Stimulated activated CD8-positive, alpha-beta memory T cell treated with anti-CD3 and anti-CD28 coated beads, Interleukin-4, amount 100 ng/mL, for 4 hours (primary cell): ENCODE measurements around the gene TSPAN14.
"Not testable (repeated sequence)": the region's sequence is repeated elsewhere in the genome, so short reads cannot be mapped to it uniquely, and the experiment has no call there.

ENCODE experiments used
- DNase-seq, 2 donors: peaks; one replicate each; pipeline ENCODE4 v3.0.0-alpha.2; 2020; ENCODE audit warnings: low read depth in 2 of 2, low spot score in 1 of 2

TSPAN14 gene

DNA sequence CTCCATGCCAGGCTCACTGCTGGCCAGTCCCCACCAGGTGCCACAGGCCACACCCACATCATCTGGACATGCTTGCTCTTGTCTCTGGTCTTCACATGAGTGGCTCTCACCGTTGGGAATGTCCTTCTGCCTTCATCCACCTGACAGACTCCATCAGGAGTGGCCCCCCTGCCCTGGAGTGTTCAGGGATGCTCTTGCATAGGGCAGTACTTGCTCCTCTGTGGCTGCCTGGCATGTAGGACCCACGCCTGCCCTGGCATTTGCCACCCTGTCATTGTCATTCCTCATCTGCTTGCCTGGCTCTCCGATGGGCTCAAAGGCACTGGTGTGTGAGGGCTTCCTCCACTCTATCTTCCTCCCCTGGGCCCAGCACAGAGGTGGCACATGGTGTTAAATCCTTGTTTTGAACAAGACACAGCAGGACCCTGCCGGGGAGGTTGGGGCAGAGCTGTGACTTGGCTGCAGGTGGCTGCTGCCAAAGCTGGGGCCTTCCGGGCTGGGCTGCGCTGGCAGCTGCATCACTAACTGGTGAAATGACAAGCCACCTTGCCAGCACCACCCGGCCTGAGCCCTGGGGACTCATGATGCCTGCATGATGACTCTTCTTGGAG, 85.4 kb downstream of the TSPAN14 start:
- no peak for DNase-seq

DNA sequence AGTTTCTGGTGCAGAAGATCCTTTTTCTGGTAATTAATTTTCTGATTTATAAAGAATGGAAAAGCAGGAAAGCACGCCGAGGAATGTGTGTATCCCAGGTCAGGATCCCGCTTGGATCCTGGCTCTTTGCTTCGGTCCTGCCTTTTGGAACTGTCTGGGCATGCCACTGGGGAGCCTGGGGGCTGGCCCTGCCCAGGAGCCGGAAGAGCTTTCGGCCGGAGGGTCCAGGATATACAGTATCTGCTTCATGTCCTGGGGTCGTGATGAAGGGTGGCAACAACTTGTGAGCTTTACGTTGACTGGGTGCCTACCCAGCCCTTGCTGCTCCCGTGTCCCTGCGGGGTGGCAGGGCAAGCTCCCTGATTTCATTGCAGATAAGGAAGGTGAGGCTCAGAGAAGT, 86.0 kb downstream of the TSPAN14 start:
- DNase-seq = no peak

GRCh38 chr10:80540618-80540980, 86.5 kb downstream of the TSPAN14 start:
- no peak for DNase-seq

GRCh38 chr10:80540981-80541750, 87.1 kb downstream of the TSPAN14 start:
- no peak for DNase-seq

DNA sequence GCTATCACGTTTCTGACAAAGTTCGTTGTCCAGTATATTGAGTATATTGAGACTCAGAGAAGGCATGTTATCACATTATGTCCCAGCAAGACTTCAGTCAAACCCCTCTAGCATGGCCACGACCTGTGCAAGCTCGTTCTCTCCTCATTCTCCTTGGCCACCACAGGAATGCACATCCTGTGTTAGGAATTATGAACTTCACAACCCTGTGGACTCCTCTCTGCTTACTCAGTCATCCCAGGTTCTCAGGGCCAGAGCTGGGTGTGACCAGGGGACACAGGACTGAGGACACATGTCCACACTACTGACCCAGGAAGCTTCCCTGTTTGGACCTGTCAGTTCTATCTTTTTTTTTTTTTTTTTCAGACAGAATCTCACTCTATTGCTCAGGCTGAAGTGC, 87.9 kb downstream of the TSPAN14 start:
- no peak for DNase-seq

DNA sequence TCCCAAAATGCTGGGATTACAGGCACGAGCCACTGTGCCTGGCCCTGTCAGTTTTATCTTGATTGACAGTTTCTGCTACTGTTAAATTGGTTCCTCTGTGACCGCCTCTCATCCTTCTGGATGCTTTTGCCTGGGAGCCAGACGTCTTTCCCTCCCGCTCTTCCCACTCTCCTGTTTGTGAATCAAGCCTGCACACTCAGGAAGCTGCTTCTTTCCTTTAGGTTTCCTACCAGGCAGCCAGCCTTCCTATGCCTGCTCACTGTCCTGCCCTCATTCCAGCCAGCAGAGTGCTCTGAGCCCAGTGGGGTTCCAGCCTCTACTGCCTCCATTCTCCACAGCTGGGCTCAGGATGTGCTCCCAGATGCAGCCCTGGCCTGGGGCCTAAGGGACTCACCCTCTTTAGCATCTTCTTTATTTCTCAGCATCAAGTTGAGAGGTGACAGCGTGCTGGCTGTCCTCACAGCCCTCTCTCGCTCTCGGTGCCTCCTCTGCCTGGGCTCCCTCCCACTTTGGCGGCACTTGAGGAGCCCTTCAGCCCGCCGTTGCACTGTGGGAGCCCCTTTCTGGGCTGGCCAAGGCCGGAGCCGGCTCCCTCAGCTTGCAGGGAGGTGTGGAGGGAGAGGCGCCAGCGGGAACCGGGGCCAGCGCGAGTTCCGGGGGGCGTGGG, 88.7 kb downstream of the TSPAN14 start:
- no peak for DNase-seq

DNA sequence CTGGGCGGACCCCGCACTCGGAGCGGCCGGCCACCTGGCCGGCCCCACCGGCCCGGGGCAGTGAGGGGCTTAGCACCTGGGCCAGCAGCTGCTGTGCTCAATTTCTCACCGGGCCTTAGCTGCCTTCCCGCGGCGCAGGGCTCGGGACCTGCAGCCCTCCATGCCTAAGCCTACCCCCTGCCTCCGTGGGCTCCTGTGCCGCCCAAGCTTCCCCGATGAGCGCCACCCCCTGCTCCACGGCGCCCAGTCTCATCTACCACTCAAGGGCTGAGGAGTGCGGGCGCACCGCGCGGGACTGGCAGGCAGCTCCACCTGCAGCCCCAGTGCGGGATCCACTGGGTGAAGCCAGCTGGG, 89.2 kb downstream of the TSPAN14 start:
- not testable (repeated sequence) for DNase-seq

DNA sequence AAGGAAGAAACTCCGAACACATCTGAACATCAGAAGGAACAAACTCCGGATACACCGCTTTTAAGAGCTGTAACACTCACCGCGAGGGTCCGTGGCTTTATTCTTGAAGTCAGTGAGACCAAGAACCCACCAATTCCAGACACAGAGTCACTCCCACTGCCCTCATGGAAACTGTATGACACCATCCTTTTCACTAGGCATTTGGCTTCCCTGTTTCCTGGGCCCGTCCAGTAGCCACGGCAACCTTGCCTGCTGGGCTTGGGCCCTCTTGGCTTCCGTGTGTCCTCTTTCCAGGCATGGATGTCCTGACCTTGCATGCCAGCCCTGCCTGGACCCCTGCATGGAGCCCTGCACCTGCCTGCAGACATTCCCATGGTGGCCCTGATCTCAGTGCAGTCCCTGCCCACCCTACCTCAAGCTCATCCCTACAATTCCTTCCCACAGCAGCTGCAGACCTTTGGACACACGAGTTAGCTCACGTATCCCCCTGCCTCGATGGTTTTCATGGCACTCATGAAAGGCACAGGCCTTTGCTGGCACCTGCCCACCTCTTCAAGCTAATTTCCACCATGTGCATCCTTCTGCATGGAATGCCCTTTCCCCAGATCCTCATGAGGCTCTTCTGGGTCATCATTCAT, 90.3 kb downstream of the TSPAN14 start:
- no peak for DNase-seq

- DNase-seq = no peak
These were observed 91.3 kb downstream of the TSPAN14 start for GRCh38 chr10:80545258-80545881.

DNA sequence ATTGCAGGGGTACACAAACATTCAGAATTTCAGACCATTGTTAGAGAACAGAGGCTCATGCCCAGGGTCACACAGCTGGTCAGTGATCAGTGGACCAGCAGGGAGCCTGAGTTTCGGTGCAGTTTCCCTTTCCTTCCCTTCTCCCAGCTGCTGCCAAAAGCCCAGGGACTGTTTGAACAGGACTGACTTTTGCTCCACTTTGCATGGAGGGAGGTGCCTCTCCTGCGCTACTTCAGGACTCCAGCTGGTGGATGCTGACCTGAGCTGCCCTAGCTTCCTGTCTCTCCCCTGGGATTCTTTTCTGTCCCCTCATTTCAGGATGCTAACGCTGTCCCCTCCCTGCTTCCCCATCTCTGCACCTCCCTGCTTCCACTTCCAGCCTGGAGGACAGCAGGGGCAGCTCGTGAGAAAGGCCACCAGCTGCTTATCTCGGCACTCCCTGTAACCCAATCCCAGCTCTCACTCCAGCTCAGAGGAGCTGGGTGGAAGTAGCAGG, 98.1 kb downstream of the TSPAN14 start:
- no peak for DNase-seq

DNA sequence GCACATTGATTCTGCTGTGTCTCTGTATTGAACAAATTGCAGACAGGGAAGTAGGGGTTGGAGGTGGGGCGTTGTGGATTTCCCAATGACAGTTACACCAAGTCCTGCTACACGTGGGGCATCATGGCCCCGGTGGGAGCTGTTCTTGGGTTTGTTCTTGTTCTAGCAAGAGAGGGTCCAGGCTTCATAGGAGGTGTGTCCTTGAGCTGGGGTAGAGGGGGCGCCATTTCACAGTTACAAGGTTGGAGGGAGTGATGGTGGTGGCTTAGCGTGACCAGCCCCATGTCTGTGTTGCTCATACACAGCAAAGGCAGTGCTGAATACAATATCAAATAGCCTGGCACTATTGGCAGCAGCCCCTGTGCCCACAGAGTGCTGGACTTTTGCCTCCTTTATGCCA, 99.3 kb downstream of the TSPAN14 start:
- no peak for DNase-seq

GRCh38 chr10:80554050-80554449, 99.9 kb downstream of the TSPAN14 start:
- DNase-seq = no peak

- DNase-seq = no peak
These were observed 101.3 kb downstream of the TSPAN14 start for GRCh38 chr10:80555415-80555814.

GRCh38 chr10:80561950-80562349, 107.8 kb downstream of the TSPAN14 start:
- DNase-seq = no peak

GRCh38 chr10:80567292-80567691, 113.2 kb downstream of the TSPAN14 start:
- no peak for DNase-seq

DNA sequence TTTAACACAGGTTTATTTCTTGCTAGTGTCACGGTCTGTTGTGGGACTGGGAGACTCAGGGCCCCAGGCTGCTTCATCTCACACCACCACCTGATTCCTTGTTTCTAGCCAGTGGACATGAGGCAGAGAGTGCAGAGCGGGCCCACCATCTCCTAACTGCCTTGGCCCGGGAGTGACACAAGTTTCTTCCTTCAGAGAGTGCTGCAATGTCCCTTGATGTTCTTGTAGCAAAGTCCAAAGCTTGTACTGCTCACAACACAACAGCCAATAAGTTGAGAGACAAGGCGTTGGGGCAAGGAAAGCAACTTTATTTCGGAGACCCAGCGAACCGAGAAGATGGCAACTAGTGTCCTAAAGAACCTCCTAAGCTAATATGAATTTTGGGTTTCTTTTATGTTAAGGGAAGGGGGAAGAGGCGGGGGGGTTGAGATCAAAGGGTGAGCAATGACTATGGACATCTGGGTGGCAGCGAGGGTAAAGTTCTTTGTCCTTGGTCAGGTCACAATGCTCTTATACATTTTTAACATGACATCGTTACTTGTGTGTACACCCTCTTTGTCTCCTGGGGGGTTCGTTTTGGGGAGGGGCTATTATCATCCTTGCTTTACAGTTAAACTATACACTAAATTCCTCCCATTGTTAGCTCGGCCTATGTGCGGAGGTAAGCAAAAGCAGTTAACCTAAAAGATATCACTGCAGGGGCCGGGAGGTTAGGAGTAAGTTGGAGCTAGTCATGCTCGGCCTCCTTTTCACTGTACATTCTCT, 115.2 kb downstream of the TSPAN14 start:
- DNase-seq = no peak

- no peak for DNase-seq
These were observed 117.2 kb downstream of the TSPAN14 start for GRCh38 chr10:80571352-80571751.

GRCh38 chr10:80579181-80579763, 125.2 kb downstream of the TSPAN14 start:
- no peak for DNase-seq

DNA sequence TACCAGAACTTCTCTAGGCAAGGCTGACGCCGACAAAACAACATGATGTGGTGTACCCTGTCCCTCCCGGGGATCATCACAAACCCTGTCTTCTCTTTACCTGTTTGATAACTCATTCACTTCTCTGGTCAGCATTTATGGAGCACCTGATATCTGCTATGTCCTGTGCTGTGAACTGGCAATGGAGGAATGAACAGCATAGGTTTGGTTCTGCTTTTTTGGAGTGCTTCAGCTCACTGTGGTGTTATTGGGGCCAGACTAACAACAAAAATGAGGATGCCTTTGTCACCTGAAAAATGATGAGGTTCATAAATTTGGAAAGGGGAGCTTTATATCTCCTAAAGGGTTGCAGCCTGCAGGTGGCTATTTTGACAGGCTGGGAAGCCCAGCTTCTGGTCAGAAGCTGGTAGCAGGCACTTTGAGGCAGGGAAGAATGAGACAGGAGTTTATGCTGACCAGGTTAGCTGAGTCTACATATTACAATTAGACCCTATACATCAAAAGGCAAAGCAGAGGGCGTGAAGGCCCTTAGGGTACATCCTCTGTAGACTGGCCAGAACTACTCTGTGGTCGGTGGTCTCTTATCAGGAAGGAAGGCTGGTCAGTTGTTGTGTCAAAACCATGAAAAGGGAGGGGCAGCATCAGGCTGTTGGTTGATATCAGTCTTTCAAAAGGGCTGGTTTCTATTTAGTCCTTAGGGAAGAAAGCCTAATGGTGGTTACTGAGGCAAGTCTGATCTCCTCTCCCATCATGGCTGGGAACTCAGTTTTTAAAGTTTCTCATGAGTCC, 125.9 kb downstream of the TSPAN14 start:
- DNase-seq = no peak
